ENCODE measurements around the gene RAB40AL. TPM values are rescaled to one million over a fixed set of nuclear protein-coding genes. Genes with fewer than 3 reads are reported as not detected.

Gene RAB40AL
- total RNA-seq, 4 donors from 2014 or later = 0.64 to 4.1 TPM; not detected in 2

GRCh38 chrX:102975016-102975415 is 37.9 kb downstream of the RAB40AL start:
- Histone ChIP-seq H3K4me1 (no peaks in the 10 kb centered on the region), H3K9me3 (no peaks in the 10 kb centered on the region), H3K36me3 (no peaks in the 10 kb centered on the region), H3K27ac (no peak overlapping the region), H3K27me3 (no peaks in the 10 kb centered on the region), H3K4me3 (no peak overlapping the region)
- TF ChIP-seq POLR2A (IDR thresholded peaks at IDR 0.05) (no peak), POLR2AphosphoS5 (IDR thresholded peaks at IDR 0.05) (no peak), EP300 (IDR thresholded peaks at IDR 0.05) (no peak)
- WGBS = 88% methylated on average over 2 of the region's 2 CpGs
- no peak for DNase-seq (ENCODE audit: low spot score in 2 of 2)

GRCh38 chrX:102976286-102976685 is 39.2 kb downstream of the RAB40AL start:
- WGBS = 55% methylated on average over 1 of the region's 1 CpG
- H3K36me3 ChIP-seq = no peaks in the 10 kb centered on the region
- H3K27ac ChIP-seq = no peak overlapping the region
- no peaks in the 10 kb centered on the region for H3K9me3 ChIP-seq
- no peak for DNase-seq (ENCODE audit: low spot score in 2 of 2)
- no peaks in the 10 kb centered on the region for H3K27me3 ChIP-seq
- H3K4me3 ChIP-seq = no peak overlapping the region
- TF ChIP-seq POLR2A (IDR thresholded peaks at IDR 0.05) (no peak), EP300 (IDR thresholded peaks at IDR 0.05) (no peak), CTCF (IDR thresholded peaks at IDR 0.05) (no peak), POLR2AphosphoS5 (IDR thresholded peaks at IDR 0.05) (no peak)
- H3K4me1 ChIP-seq = no peaks in the 10 kb centered on the region

GRCh38 chrX:102976793-102977495 is 39.9 kb downstream of the RAB40AL start:
- H3K4me1 ChIP-seq = no peaks in the 10 kb centered on the region
- H3K27ac ChIP-seq = no peak overlapping the region
- H3K27me3 ChIP-seq = no peaks in the 10 kb centered on the region
- H3K4me3 ChIP-seq = no peak overlapping the region
- no peaks in the 10 kb centered on the region for H3K9me3 ChIP-seq
- TF ChIP-seq CTCF (IDR thresholded peaks at IDR 0.05) = no peak
- TF ChIP-seq POLR2A (IDR thresholded peaks at IDR 0.05) = no peak
- TF ChIP-seq POLR2AphosphoS5 (IDR thresholded peaks at IDR 0.05) = no peak
- TF ChIP-seq EP300 (IDR thresholded peaks at IDR 0.05) = no peak
- DNase-seq (ENCODE audit: low spot score in 2 of 2) = no peak
- no peaks in the 10 kb centered on the region for H3K36me3 ChIP-seq
- 36% methylated on average over 4 of the region's 4 CpGs for WGBS

GRCh38 chrX:102978594-102978993 is 41.5 kb downstream of the RAB40AL start:
- Histone ChIP-seq H3K27ac (no peak overlapping the region), H3K4me3 (no peak overlapping the region), H3K27me3 (no peaks in the 10 kb centered on the region), H3K9me3 (no peaks in the 10 kb centered on the region), H3K36me3 (no peaks in the 10 kb centered on the region), H3K4me1 (no peaks in the 10 kb centered on the region)
- no peak for DNase-seq (ENCODE audit: low spot score in 2 of 2)
- TF ChIP-seq EP300 (IDR thresholded peaks at IDR 0.05) (no peak), POLR2A (IDR thresholded peaks at IDR 0.05) (no peak), POLR2AphosphoS5 (IDR thresholded peaks at IDR 0.05) (no peak)
- WGBS = 78% methylated on average over 9 of the region's 9 CpGs

- no peak for TF ChIP-seq POLR2A (IDR thresholded peaks at IDR 0.05)
- no peak for TF ChIP-seq EP300 (IDR thresholded peaks at IDR 0.05)
- TF ChIP-seq CTCF (IDR thresholded peaks at IDR 0.05) = no peak
- TF ChIP-seq POLR2AphosphoS5 (IDR thresholded peaks at IDR 0.05) = no peak
- H3K27ac ChIP-seq = no peak overlapping the region
- no peaks in the 10 kb centered on the region for H3K9me3 ChIP-seq
- WGBS = 70% methylated on average over 2 of the region's 2 CpGs
- H3K36me3 ChIP-seq = no peaks in the 10 kb centered on the region
- no peak for DNase-seq (ENCODE audit: low spot score in 2 of 2)
- no peaks in the 10 kb centered on the region for H3K4me1 ChIP-seq
- no peak overlapping the region for H3K4me3 ChIP-seq
- no peaks in the 10 kb centered on the region for H3K27me3 ChIP-seq
These were observed 42.5 kb downstream of the RAB40AL start for GRCh38 chrX:102979536-102979935.

GRCh38 chrX:102983205-102983604 is 46.1 kb downstream of the RAB40AL start:
- TF ChIP-seq POLR2A (IDR thresholded peaks at IDR 0.05) (no peak), CTCF (IDR thresholded peaks at IDR 0.05) (no peak), EP300 (IDR thresholded peaks at IDR 0.05) (no peak), POLR2AphosphoS5 (IDR thresholded peaks at IDR 0.05) (no peak)
- H3K27ac ChIP-seq = no peak overlapping the region
- H3K4me1 ChIP-seq = no peaks in the 10 kb centered on the region
- no peaks in the 10 kb centered on the region for H3K36me3 ChIP-seq
- 69% methylated on average over 2 of the region's 2 CpGs for WGBS
- DNase-seq (ENCODE audit: low spot score in 2 of 2) = no peak
- no peaks in the 10 kb centered on the region for H3K9me3 ChIP-seq
- no peaks in the 10 kb centered on the region for H3K27me3 ChIP-seq
- H3K4me3 ChIP-seq = no peak overlapping the region
